Limb (tissue), 2 donors: ENCODE measurements around the gene CCDC33.
A peak's percentile ranks its signal among the peaks of the same experiment; 100 is the strongest.

Source experiments
- DNase-seq, 2 donors: peaks; one replicate each; pipeline ENCODE4 v3.0.0-alpha.2; 2016; ENCODE audit errors: extremely low spot score in 2 of 2

Gene CCDC33

GRCh38 chr15:74228723-74229081 lies 7.4 kb upstream of the CCDC33 start:
- peak in 1 of 2 donors; percentile 71 for DNase-seq

GRCh38 chr15:74229686-74230085 lies 6.4 kb upstream of the CCDC33 start:
- no peak for DNase-seq

GRCh38 chr15:74231475-74231874 lies 4.7 kb upstream of the CCDC33 start:
- no peak for DNase-seq

GRCh38 chr15:74233373-74233772 lies 2.8 kb upstream of the CCDC33 start:
- DNase-seq: no peak

GRCh38 chr15:74233851-74234597 lies 2.1 kb upstream of the CCDC33 start:
- no peak for DNase-seq

GRCh38 chr15:74234598-74234875 lies 1.6 kb upstream of the CCDC33 start:
- DNase-seq: no peak

GRCh38 chr15:74239051-74239705 lies 3.1 kb downstream of the CCDC33 start:
- DNase-seq: no peak

- peak; percentile 58 to 75 for DNase-seq
These were observed 4.0 kb downstream of the CCDC33 start for GRCh38 chr15:74240002-74240568.

- no peak for DNase-seq
These were observed 4.9 kb downstream of the CCDC33 start for GRCh38 chr15:74240897-74241614.

GRCh38 chr15:74242441-74243185 lies 6.5 kb downstream of the CCDC33 start:
- DNase-seq: no peak

- no peak for DNase-seq
These were observed 7.3 kb downstream of the CCDC33 start for GRCh38 chr15:74243431-74243830.

GRCh38 chr15:74244822-74245341 lies 8.8 kb downstream of the CCDC33 start:
- DNase-seq: no peak

- DNase-seq: peak in 1 of 2 donors; percentile 69
These were observed 9.3 kb downstream of the CCDC33 start for GRCh38 chr15:74245342-74245931.

- DNase-seq: peak in 1 of 2 donors; percentile 58
These were observed 14.1 kb downstream of the CCDC33 start for GRCh38 chr15:74250266-74250665.

- DNase-seq: no peak
These were observed 15.1 kb downstream of the CCDC33 start for GRCh38 chr15:74251131-74251811.

- DNase-seq: no peak
These were observed 16.2 kb downstream of the CCDC33 start for GRCh38 chr15:74252291-74252690.

- DNase-seq: no peak
These were observed 16.6 kb downstream of the CCDC33 start for GRCh38 chr15:74252721-74253120.

- no peak for DNase-seq
These were observed 17.2 kb downstream of the CCDC33 start for GRCh38 chr15:74253211-74253921.

- DNase-seq: no peak
These were observed 21.0 kb downstream of the CCDC33 start for GRCh38 chr15:74257105-74257504.

- DNase-seq: no peak
These were observed 21.5 kb downstream of the CCDC33 start for GRCh38 chr15:74257623-74258022.
